HUES48 (cell line): Measurements from ENCODE around the gene EFNA2.
A peak's percentile ranks its signal among the peaks of the same experiment; 100 is the strongest.

Source experiments
- H3K27ac ChIP-seq: one replicate; pipeline ENCODE4 v1.7.0; 2013; ENCODE audit warnings: low read depth, low read length, inconsistent platforms
- H3K27me3 ChIP-seq: 2 replicates; pipeline ENCODE4 v1.6.1; 2013; ENCODE audit warnings: mild to moderate bottlenecking, low read length; ENCODE audit not compliant: control insufficient read depth, insufficient read depth
- H3K36me3 ChIP-seq: 2 replicates; pipeline ENCODE4 v1.6.1; 2013; ENCODE audit warnings: low read length; ENCODE audit not compliant: control insufficient read depth, insufficient read depth
- H3K4me1 ChIP-seq: 2 replicates; pipeline ENCODE4 v1.6.1; 2013; ENCODE audit warnings: mild to moderate bottlenecking, low read length; ENCODE audit not compliant: control insufficient read depth, insufficient read depth
- H3K4me3 ChIP-seq: 2 replicates; pipeline ENCODE4 v1.5.1; 2013; ENCODE audit warnings: mild to moderate bottlenecking, low read depth, low read length
- H3K9ac ChIP-seq: 2 replicates; pipeline ENCODE4 v1.6.1; 2013; ENCODE audit warnings: mild to moderate bottlenecking, low read depth, low read length, moderate library complexity
- H3K9me3 ChIP-seq: 2 replicates; pipeline ENCODE4 v1.6.1; 2013; ENCODE audit warnings: low read length; ENCODE audit not compliant: control insufficient read depth, insufficient read depth

The EFNA2 gene

DNA sequence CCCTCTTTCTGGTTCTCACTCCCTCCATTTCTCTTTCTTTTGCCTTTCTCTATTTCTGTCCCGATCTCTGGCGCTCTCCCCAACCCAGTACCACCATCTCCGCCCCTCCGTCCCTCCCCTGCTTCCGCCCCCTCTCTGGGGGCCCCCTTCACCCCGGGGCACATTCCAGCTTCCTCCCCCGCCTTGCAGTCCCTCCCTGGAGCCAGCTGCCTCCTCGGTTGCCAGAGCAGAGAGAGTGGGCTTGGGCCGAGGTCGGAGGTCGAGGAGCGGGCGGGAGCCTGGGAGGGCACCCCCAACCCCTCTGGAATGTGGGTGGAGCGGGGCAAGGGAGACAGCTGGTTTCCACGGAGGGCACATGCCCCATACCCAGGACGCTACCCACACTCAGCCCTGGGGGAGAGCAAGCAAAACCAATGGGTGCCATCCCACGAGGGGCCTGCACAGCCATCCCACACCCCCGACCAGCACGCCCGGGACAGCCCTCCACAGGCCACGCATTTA is 23.0 kb upstream of the EFNA2 start:
- H3K9me3 ChIP-seq, result no peaks in the 10 kb centered on the region
- H3K27ac ChIP-seq, result peak overlapping the region; percentile 89
- peaks cover 7% of the 10 kb centered on the region for H3K27me3 ChIP-seq
- H3K36me3 ChIP-seq, result peaks cover 6% of the 10 kb centered on the region
- H3K9ac ChIP-seq, result no peak overlapping the region
- peaks cover 46% of the 10 kb centered on the region for H3K4me1 ChIP-seq
- H3K4me3 ChIP-seq, result peak overlapping the region; percentile 83

DNA sequence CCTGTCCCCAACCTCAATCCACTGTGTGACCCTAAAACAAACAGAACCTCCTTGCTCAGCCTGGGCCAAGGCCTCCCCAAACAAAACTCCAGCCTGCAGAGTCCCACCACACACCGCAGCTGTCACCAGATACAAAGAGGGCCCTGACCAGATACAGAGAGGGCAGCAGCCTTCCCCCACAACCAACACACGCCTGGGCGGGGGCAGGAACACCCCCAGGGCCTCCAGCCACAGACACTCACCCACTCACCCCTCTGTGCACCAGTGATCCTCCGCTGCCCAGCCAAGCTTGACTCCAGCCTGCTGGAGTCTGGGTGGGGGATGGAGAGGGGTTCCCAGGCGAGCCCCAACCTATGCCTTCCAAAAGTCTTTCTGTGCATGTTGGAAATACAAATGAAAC is 22.5 kb upstream of the EFNA2 start:
- no peaks in the 10 kb centered on the region for H3K9me3 ChIP-seq
- no peak overlapping the region for H3K4me3 ChIP-seq
- 0 out of 2 replicates have a peak, but pooled peaks cover under 1% of the 10 kb centered on the region for H3K36me3 ChIP-seq
- peaks cover 11% of the 10 kb centered on the region for H3K27me3 ChIP-seq
- H3K4me1 ChIP-seq, result peaks cover 46% of the 10 kb centered on the region
- H3K27ac ChIP-seq, result peak overlapping the region; percentile 89
- no peak overlapping the region for H3K9ac ChIP-seq

DNA sequence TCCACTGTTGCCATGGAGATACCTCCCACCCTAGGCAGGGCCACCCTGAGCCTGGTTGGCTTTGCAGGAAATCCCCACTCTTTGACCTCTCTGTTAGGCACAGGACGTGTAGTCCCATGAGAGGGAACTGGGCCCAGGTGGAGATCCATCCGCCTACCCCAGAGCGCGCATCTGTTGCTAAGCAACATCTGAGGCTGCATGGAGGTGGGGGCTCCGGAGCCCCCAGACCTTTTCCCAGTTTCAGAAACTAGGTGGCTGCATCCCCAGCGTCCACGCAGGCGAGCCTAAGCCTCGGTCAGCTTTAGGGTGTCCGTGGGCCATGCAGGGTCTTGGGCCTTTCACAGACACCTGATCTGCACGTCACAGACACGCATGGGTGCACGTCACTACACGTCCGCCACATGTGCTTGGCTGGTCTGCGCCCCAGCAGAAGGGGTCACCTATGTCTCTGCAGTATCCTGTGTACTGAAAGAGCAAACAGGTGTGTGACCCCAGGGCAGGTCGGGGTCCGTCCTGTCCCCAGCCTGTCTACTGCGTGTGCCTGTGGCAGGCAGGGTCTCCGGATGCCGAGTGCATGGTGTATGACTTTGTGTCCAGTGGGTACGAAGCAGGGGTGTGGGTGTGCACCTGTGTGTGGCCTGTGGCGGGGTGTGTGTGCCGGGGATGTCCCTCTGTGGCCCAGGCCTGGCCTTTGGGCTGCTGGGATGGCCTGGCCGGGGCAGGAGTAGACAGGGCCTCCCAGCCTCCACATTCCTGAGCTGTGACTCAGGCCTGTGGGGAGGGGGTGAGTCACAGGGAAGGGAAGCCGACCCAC is 20.7 kb upstream of the EFNA2 start:
- 0 out of 2 replicates have a peak overlapping the region, but pooled peaks have one; percentile 28 for H3K4me3 ChIP-seq
- H3K4me1 ChIP-seq, result peaks cover 46% of the 10 kb centered on the region
- no peaks in the 10 kb centered on the region for H3K9me3 ChIP-seq
- no peaks in the 10 kb centered on the region for H3K36me3 ChIP-seq
- H3K27me3 ChIP-seq, result peaks cover 11% of the 10 kb centered on the region
- no peak overlapping the region for H3K9ac ChIP-seq
- H3K27ac ChIP-seq, result peak overlapping the region; percentile 57

DNA sequence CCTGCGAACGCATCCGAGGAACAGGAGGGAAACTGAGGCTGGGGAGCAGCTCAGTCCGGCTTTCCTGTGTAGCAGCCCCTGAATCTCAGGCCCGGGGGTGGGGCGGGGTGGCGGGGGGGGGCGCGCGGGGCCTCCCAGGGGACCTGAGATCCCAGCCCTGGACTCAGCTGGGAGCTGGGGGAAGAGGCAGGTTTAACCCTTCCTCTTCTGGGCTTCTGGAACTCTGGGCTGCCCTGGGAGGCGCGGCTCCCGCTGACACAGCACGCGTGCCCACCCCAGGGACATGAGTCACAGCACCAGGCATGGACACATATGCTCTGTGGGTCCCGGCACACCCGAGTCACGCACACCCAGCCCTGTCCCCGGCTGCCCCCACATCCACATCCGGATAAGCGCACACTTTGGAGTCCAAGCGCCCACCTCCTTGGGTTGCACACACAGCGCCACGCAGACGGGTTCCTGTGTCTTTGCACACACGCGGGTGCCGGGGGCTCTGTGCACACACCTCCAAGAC is 20.0 kb upstream of the EFNA2 start:
- Histone ChIP-seq H3K36me3 (peaks cover 2% of the 10 kb centered on the region), H3K27me3 (peaks cover 11% of the 10 kb centered on the region), H3K9me3 (no peaks in the 10 kb centered on the region), H3K4me1 (peaks cover 42% of the 10 kb centered on the region), H3K9ac (peak overlapping the region; percentile 52; the same call in 1 of the 2 replicates), H3K4me3 (peak overlapping the region; percentile 63), H3K27ac (peak overlapping the region; percentile 57)

DNA sequence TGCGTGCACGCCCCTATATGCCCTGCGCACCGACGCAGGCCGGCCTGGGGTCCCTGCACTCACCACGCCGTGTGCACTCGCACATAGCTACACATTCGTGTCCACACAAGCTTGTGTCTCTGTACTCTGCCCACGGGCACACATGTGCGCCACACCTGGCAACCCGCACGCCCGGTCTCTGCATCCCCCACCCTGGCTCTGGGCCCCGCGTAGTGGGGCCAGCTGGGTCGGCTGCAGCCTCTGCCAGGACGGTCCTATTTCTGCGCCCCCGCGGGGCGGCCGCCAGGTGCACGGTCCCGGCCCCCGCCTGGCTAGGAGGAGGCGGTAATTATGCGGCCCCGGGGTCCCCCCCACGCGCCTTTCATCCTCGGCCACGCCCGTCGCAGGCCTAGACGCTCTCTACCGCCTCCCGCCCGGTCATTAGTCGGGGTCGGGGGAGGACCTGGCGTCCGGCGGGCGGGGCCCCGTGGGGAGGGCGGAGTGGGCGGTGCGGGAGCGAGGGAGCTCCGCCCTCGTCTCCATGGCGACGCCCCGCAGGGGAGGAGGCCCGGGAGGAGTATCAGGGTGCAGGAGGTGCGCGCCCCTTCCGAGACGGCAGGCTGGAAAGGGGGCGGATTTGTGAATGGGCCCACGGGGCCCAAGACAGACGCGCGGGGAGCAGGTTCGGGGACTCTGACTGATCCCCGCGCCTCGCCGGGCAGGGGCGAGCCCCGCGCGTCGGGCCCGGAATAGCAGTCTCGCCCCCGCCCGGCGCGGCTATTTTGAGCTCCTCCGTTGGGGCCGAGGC is 19.4 kb upstream of the EFNA2 start:
- Histone ChIP-seq H3K9ac (peak overlapping the region; percentile 52; the same call in 1 of the 2 replicates), H3K4me1 (peaks cover 40% of the 10 kb centered on the region), H3K9me3 (no peaks in the 10 kb centered on the region), H3K27ac (peak overlapping the region; percentile 57), H3K4me3 (peak overlapping the region; percentile 63), H3K27me3 (peaks cover 11% of the 10 kb centered on the region), H3K36me3 (peaks cover 9% of the 10 kb centered on the region)

DNA sequence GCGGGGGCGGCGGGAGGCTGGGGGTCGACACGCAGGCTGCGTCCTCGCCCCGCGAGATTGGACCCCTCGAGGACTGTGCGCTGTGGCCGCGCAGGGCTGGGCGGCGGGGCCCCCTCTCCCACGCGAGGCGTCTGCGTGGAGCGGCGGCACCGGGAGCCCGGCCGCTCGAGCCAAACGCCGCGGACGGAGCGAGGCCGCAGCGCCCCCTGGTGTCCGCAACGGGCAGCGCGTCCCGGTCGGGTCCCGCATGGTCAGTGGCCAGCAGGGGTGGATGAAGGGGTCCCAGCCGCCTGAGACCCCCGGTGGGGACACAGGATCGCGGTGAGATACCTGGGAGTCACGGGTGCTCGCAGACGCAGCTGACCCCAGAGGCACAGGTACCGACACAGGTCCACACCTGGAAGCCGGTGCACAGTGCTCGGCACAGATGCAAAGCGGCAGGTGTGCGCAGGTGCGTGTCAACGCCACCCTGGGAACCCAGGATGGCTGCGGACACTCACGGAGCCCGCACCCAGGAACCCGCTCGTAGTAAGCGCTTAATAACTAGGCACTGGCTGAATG is 18.7 kb upstream of the EFNA2 start:
- peaks cover 11% of the 10 kb centered on the region for H3K27me3 ChIP-seq
- H3K9me3 ChIP-seq, result no peaks in the 10 kb centered on the region
- peak overlapping the region; percentile 63 for H3K4me3 ChIP-seq
- peak overlapping the region; percentile 57 for H3K27ac ChIP-seq
- peaks cover 16% of the 10 kb centered on the region for H3K36me3 ChIP-seq
- peaks cover 33% of the 10 kb centered on the region for H3K4me1 ChIP-seq
- H3K9ac ChIP-seq, result no peak overlapping the region

DNA sequence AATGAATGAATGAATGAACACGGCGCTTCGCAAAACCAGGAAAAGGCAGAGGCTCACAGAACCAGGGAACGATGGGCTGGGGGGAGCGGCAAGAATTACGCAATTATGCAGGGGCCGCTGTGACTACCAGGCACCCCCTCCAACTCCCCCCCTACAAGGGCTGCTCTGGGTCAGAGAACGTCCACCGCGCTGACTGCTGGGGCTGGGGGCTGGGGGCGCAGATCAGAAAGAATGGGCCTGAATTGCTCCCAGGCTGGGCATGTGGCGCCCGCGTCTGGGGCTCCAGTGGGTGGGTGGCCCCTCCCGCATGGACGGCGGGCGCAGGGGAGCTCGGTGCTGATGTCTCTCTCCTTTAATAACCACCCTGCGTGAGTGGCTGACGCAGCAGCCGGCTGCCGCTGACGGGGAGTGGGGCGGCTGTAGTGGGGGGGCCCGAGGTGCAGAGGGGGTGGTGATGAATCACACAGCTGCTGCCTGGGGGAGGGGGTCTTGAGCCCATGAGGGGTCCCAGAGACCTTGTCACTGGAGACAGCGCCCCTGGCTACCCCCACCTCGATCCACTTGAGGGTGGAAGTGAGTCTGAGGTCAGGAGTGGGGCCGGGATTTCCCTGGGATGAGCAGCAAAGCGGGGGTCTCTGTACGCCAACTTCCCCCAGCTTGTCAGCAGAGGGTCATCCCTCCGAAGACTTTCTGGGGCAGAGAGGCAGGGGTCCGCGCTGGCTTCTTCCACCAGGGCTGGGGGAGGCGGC is 18.0 kb upstream of the EFNA2 start:
- Histone ChIP-seq H3K9me3 (no peaks in the 10 kb centered on the region), H3K4me3 (peak overlapping the region; percentile 63), H3K27ac (no peak overlapping the region), H3K4me1 (peaks cover 28% of the 10 kb centered on the region), H3K9ac (no peak overlapping the region), H3K27me3 (peaks cover 11% of the 10 kb centered on the region), H3K36me3 (peaks cover 22% of the 10 kb centered on the region)

DNA sequence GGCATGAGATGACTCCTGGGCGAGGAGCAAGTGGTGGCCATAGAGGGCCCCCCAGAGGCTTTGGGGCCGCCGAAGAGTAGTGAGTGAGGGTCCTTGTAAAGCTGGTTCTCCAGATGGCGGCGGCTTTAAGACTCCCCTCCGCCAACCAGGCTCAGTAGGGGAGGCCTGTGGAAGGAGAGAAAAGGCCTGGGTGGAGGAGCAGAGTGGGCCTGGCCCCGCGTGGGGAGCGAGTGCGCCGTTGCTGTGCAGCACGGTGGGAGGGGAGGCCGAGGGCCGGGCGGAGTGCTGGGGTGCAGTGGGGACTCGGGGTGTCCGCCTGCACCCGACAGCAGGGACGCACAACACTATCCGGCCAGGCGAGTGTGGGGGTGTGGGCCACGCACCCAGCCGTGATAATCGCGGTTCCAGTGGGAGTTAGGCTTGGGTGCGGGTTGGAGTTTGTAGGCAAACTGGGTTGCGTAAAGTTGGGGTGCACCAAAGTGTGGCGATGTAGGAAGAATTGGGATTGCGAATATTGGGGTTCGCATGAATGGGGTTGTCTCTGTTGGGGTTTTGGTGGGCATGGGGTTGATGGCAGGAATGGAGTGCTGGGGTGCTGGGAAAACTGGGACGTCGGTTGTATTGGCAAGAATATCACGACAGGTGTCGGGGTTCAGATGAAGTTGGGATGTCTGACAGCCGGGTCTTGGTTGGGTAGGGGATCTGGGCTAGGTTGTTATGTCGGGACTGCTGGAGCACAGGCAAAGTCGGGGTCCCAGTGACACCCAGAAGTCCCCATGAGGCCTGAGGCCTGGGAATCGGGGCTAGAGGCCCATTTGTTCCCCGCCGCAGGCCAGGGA is 17.2 kb upstream of the EFNA2 start:
- no peak overlapping the region for H3K4me3 ChIP-seq

DNA sequence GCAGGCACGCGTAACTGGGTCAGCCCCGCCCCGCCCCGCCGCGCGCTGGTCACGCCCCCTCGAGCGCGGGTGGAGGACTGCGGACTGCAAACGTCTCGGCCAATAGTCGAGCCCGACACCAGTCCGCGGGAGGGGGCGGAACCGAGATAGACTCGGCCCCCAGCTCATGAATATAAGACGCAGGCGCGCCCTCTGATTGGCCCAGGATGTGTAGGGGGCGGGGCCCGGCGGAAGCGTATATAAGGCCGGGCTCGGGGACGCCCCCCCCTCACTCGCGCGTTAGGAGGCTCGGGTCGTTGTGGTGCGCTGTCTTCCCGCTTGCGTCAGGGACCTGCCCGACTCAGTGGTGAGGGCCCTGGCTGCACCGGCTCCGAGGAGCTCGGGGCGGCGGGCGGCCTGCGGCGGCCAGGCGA is 16.6 kb upstream of the EFNA2 start, which contains the start of gene CIRBP:
CIRBP (plus strand) TSS at position 268 of the 413 bp plus-strand sequence. CDS start 1,602 bp downstream, outside the sequence.
- H3K27me3 ChIP-seq, result peaks cover 11% of the 10 kb centered on the region
- peaks cover 36% of the 10 kb centered on the region for H3K36me3 ChIP-seq
- H3K4me1 ChIP-seq, result peaks cover 20% of the 10 kb centered on the region
- peak within 1 kb of the TSS; percentile 81 for H3K4me3 ChIP-seq
- no peaks in the 10 kb centered on the region for H3K9me3 ChIP-seq
- peak within 1 kb of the TSS; percentile 96 for H3K9ac ChIP-seq
- peak within 1 kb of the TSS; percentile 97 for H3K27ac ChIP-seq

More for the DNA sequence above, 17.2 kb upstream of the EFNA2 start:
- H3K27ac ChIP-seq, result no peak overlapping the region
- H3K27me3 ChIP-seq, result peaks cover 11% of the 10 kb centered on the region
- H3K4me1 ChIP-seq, result peaks cover 20% of the 10 kb centered on the region
- H3K9ac ChIP-seq, result no peak overlapping the region
- H3K36me3 ChIP-seq, result peaks cover 30% of the 10 kb centered on the region
- no peaks in the 10 kb centered on the region for H3K9me3 ChIP-seq
